Spleen (tissue), 11 donors: ENCODE data around the gene NPLOC4. TPM values are rescaled to one million over a fixed set of nuclear protein-coding genes. Genes with fewer than 3 reads are reported as not detected.

ENCODE experiments used
- DNase-seq: peaks from one replicate; pipeline ENCODE4 v3.0.0-alpha.2; 2020
- H3K27ac ChIP-seq, 8 donors: fragments of 200-600 bp; sonication (generic) in 7 of 8; 1 replicate in 4 of 8; 2 replicates in 4 of 8; pipeline versions ENCODE4 v1.5.0 to v1.8.0; 2016 to 2021; ENCODE audit warnings: inconsistent platforms in 4 of 8, mild to moderate bottlenecking in 4 of 8, moderate library complexity in 1 of 8
- H3K27me3 ChIP-seq, 7 donors: fragments of 200-600 bp; sonication (generic) in 6 of 7; replicated peaks in 1 of 7; 1 replicate in 4 of 7; 2 replicates in 3 of 7; pipeline versions ENCODE4 v1.5.0 to v1.8.0; 2016 to 2021; ENCODE audit warnings: inconsistent platforms in 3 of 7, mild to moderate bottlenecking in 1 of 7
- H3K36me3 ChIP-seq, 6 donors: fragments of 200-600 bp; sonication (generic) in 5 of 6; 1 replicate in 4 of 6; 2 replicates in 2 of 6; pipeline versions ENCODE4 v1.5.0 to v1.8.0; 2016 to 2021; ENCODE audit warnings: inconsistent platforms in 2 of 6
- H3K4me1 ChIP-seq, 6 donors: fragments of 200-600 bp; sonication (generic) in 5 of 6; 1 replicate in 3 of 6; 2 replicates in 3 of 6; pipeline versions ENCODE4 v1.5.0 to v1.8.0; 2016 to 2021; ENCODE audit warnings: inconsistent platforms in 3 of 6
- H3K4me3 ChIP-seq, 8 donors: fragments of 200-600 bp; sonication (generic) in 7 of 8; 1 replicate in 4 of 8; 2 replicates in 4 of 8; pipeline versions ENCODE4 v1.5.0 to v1.8.0; 2016 to 2021; ENCODE audit warnings: inconsistent platforms in 4 of 8, mild to moderate bottlenecking in 4 of 8, moderate library complexity in 2 of 8
- H3K9me3 ChIP-seq, 8 donors: fragments of 200-600 bp; sonication (generic) in 7 of 8; 1 replicate in 4 of 8; 2 replicates in 4 of 8; pipeline versions ENCODE4 v1.5.0 to v1.8.0; 2016 to 2021; ENCODE audit warnings: inconsistent platforms in 4 of 8
- CTCF ChIP-seq, 11 experiments: fragments of 200-600 bp in 7 of 11; fragments of 450-650 bp in 4 of 11; sonication (generic) in 4 of 11; IDR thresholded peaks in 8 of 11; conservative IDR thresholded peaks in 3 of 11; 1 replicate in 7 of 11; 2 replicates in 4 of 11; pipeline versions ENCODE4 v1.4.0 to v1.8.0; 2016 to 2021; ENCODE audit warnings: antibody characterized with exemption in 11 of 11, inconsistent platforms in 4 of 11, mild to moderate bottlenecking in 1 of 11
- POLR2A ChIP-seq, 3 donors: fragments of 450-650 bp; IDR thresholded peaks; one replicate each; pipeline ENCODE4 v1.5.1; 2017; ENCODE audit warnings: antibody characterized with exemption in 3 of 3, mild to moderate bottlenecking in 1 of 3
- POLR2AphosphoS5 ChIP-seq, 3 donors: sonication (generic); formaldehyde crosslinking; IDR thresholded peaks; one replicate each; pipeline ENCODE4 v1.5.1; 2017; ENCODE audit warnings: antibody characterized with exemption in 3 of 3
- WGBS, 5 donors: extraction: QIAGEN DNeasy Blood & Tissue Kit in 3 of 5; methylation state at CpG; one replicate each; pipeline versions ENCODE4 v1.1.5 to v1.1.7; 2013 to 2018; 5-methylcytosine and 5-hydroxymethylcytosine counted together
- intact Hi-C: fragments of 100-400 bp; cut with DNase I; formaldehyde crosslinking; loops from one replicate; pipeline ENCODE4 v1.15.0; 2023; ENCODE audit warnings: low total_unique reads
- polyA plus RNA-seq, 3 donors: library from polyadenylated mRNA; stranded (reverse); fragments of 200-250 nt; gene quantifications; one replicate each; pipeline ENCODE4 v1.2.1, GENCODE V29; 2013
- total RNA-seq, 7 donors: library from RNA; depleted of rRNA in 3 of 7; stranded (reverse); fragments of >200 nt in 3 of 7; fragmentation: NEBNext Ultra II Directional in 4 of 7; extraction: Animal tissue kit (Norgen Biotek cat#: 25700) in 4 of 7; gene quantifications; one replicate each; pipeline versions ENCODE4 v1.1.0 to v1.2.1, GENCODE V29; 2016 to 2021
- donor health status: healthy with polysubstance abuse.
- donor health status: DM: no; HTN: no; CAD: no; lungs with moderate emphysema.
- donor health status: DM: no; HTN: no; CAD: no.
- donor health status: Bipolar disorder and iron deficiency.
- donor health status: healthy.
- donor health status: DM: no; HTN: no; CAD: no.
- donor health status: DM: yes; HTN: yes; CAD: no.

Gene NPLOC4
- total and polyA plus RNA-seq, 10 donors = 19.3 to 130 (median 81.3) TPM

- intact Hi-C loops = no loop called here
- Histone ChIP-seq H3K27me3 (no peaks in the 10 kb centered on the region), H3K36me3 (peaks cover 3 to 100% (median 53%) of the 10 kb centered on the region in 6 donors), H3K9me3 (no peaks in the 10 kb centered on the region), H3K4me1 (peaks cover 0 to 46% (median 14%) of the 10 kb centered on the region in 6 donors), H3K27ac (peak overlapping the region in 4 of 8 donors; percentile 37 to 61 (median 51)), H3K4me3 (no peak overlapping the region)
- 93 to 99% (median 95%) methylated on average over 10 of the region's 10 CpGs for WGBS, 5 donors
- DNase-seq = no peak
- TF ChIP-seq POLR2A (IDR thresholded peaks at IDR 0.05) (no peak), POLR2AphosphoS5 (IDR thresholded peaks at IDR 0.05) (no peak), CTCF (IDR thresholded peaks at IDR 0.05 in 8 of 11, conservative IDR thresholded peaks at IDR 0.05 in 3 of 11) (no peak)
Measured at GRCh38 chr17:81578038-81578441, 58.9 kb downstream of the NPLOC4 start.

- Histone ChIP-seq H3K4me3 (peak overlapping the region in 1 of 8 donors; percentile 6), H3K27me3 (no peaks in the 10 kb centered on the region), H3K4me1 (peaks cover 0 to 46% (median 14%) of the 10 kb centered on the region in 6 donors), H3K36me3 (peaks cover 3 to 100% (median 49%) of the 10 kb centered on the region in 6 donors), H3K9me3 (no peaks in the 10 kb centered on the region), H3K27ac (peak overlapping the region in 6 of 8 donors; percentile 28 to 61 (median 44))
- TF ChIP-seq POLR2A (IDR thresholded peaks at IDR 0.05) (no peak), POLR2AphosphoS5 (IDR thresholded peaks at IDR 0.05) (no peak), CTCF (IDR thresholded peaks at IDR 0.05 in 8 of 11, conservative IDR thresholded peaks at IDR 0.05 in 3 of 11) (no peak)
- no peak for DNase-seq
- intact Hi-C loops = no loop called here
- 56 to 85% (median 73%) methylated on average over 11 of the region's 11 CpGs for WGBS, 5 donors
Measured at GRCh38 chr17:81577278-81578000, 59.5 kb downstream of the NPLOC4 start.

- H3K4me3 ChIP-seq = peak overlapping the region in 1 of 8 donors; percentile 6
- DNase-seq = no peak
- intact Hi-C loops = no loop called here
- 80 to 93% (median 87%) methylated on average over 16 to 17 of the region's 17 CpGs for WGBS, 5 donors
- TF ChIP-seq POLR2AphosphoS5 (IDR thresholded peaks at IDR 0.05) (peak in 1 of 3 donors; percentile 50), CTCF (IDR thresholded peaks at IDR 0.05 in 8 of 11, conservative IDR thresholded peaks at IDR 0.05 in 3 of 11) (no peak), POLR2A (IDR thresholded peaks at IDR 0.05) (no peak)
- H3K27ac ChIP-seq = peak overlapping the region in 6 of 8 donors; percentile 28 to 61 (median 44)
- no peaks in the 10 kb centered on the region for H3K27me3 ChIP-seq
- peaks cover 0 to 46% (median 14%) of the 10 kb centered on the region in 6 donors for H3K4me1 ChIP-seq
- peaks cover 3 to 100% (median 47%) of the 10 kb centered on the region in 6 donors for H3K36me3 ChIP-seq
- no peaks in the 10 kb centered on the region for H3K9me3 ChIP-seq
Measured at GRCh38 chr17:81576621-81577277, 60.2 kb downstream of the NPLOC4 start.

GRCh38 chr17:81575836-81576235 lies 61.1 kb downstream of the NPLOC4 start:
- whole genome bisulfite sequencing, 5 donors = 90 to 97% (median 93%) methylated on average over 3 of the region's 3 CpGs
- Histone ChIP-seq H3K4me3 (no peak overlapping the region), H3K27ac (no peak overlapping the region), H3K9me3 (no peaks in the 10 kb centered on the region), H3K36me3 (peaks cover 3 to 100% (median 51%) of the 10 kb centered on the region in 6 donors), H3K27me3 (no peaks in the 10 kb centered on the region), H3K4me1 (peaks cover 0 to 46% (median 14%) of the 10 kb centered on the region in 6 donors)
- no peak for DNase-seq
- intact Hi-C loops = no loop called here
- no peak for TF ChIP-seq POLR2A (IDR thresholded peaks at IDR 0.05)
- no peak for TF ChIP-seq CTCF (IDR thresholded peaks at IDR 0.05 in 8 of 11, conservative IDR thresholded peaks at IDR 0.05 in 3 of 11)
- TF ChIP-seq POLR2AphosphoS5 (IDR thresholded peaks at IDR 0.05) = no peak
